H1 (cell line): ENCODE results near the gene DPH6. TPM values are rescaled to one million over a fixed set of nuclear protein-coding genes. Genes with fewer than 3 reads are reported as not detected.

Source experiments
- ASH2L ChIP-seq: fragments of 200-600, 300-600 bp; sonication (generic); IDR thresholded peaks from one replicate; pipeline ENCODE4 v1.7.1; 2017; ENCODE audit warnings: low read length
- CHD7 ChIP-seq: fragments of 300-600 bp; sonication (generic); IDR thresholded peaks from 2 replicates; pipeline ENCODE4 v1.7.1; 2012; ENCODE audit warnings: low read length, moderate library complexity, mild to moderate bottlenecking, inconsistent platforms; ENCODE audit not compliant: insufficient replicate concordance
- polyA plus RNA-seq, 7 experiments: library from polyadenylated mRNA; depleted of rRNA in 3 of 7; stranded (reverse) in 5 of 7; unstranded in 2 of 7; fragments of >200 nt in 5 of 7; fragments of 200-250 nt in 2 of 7; gene quantifications; 1 replicate in 5 of 7; 2 replicates in 1 of 7; 4 replicates in 1 of 7; pipeline versions ENCODE4 v1.2.1 to v1.2.3, GENCODE V29; 2011 to 2013; ENCODE audit warnings: missing spikeins in 2 of 7, mixed read lengths in 2 of 7
- total RNA-seq: library from RNA; stranded (reverse); fragmentation: NEBNext Ultra II Directional; extraction: Animal tissue kit (Norgen Biotek cat#: 25700); gene quantifications from 2 replicates; pipeline ENCODE4 v1.2.1, GENCODE V29; 2021

The DPH6 gene
- total and polyA plus RNA-seq, 2 of the 8 experiments (the other 6 are each of a cell fraction or from before 2014, with no cell fraction given), result 21.6 to 30.5 TPM

GRCh38 chr15:35442742-35443141 is 103.2 kb downstream of the DPH6 start (continued):
- no peak for TF ChIP-seq CHD7
- TF ChIP-seq ASH2L, result no peak
